GM21576 (cell line): Measurements from ENCODE around the gene GPR15LG.

Source experiments
- ATAC-seq: cut with Tn5 transposase; IDR thresholded peaks from one replicate; pipeline ENCODE4 v1.9.1; 2021; ENCODE audit warnings: mild to moderate bottlenecking, moderate library complexity; ENCODE audit not compliant: unreplicated experiment

Gene GPR15LG

DNA sequence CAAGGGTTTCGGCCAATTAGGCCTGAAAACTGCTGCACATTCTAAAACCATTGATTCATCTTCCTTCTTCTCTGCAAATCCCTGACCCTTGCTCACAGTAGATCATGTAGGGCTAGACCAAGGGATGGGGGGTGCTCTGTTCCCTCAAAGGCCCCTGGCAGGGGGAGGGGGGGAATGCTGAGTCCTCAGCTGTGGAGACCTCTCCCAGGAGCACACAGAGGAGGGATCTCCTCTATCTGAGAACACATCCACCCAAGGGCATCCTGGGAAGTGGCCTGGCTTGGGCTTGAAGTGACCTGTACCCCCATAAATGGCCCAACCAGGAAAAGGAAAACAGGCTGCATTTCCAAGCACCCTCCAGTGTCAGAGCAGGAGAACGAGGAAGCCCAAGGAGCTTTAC, 19.7 kb downstream of the GPR15LG start:
- ATAC-seq = no peak

- no peak for ATAC-seq
Measured at GRCh38 chr10:84193846-84194423, 20.3 kb downstream of the GPR15LG start.

DNA sequence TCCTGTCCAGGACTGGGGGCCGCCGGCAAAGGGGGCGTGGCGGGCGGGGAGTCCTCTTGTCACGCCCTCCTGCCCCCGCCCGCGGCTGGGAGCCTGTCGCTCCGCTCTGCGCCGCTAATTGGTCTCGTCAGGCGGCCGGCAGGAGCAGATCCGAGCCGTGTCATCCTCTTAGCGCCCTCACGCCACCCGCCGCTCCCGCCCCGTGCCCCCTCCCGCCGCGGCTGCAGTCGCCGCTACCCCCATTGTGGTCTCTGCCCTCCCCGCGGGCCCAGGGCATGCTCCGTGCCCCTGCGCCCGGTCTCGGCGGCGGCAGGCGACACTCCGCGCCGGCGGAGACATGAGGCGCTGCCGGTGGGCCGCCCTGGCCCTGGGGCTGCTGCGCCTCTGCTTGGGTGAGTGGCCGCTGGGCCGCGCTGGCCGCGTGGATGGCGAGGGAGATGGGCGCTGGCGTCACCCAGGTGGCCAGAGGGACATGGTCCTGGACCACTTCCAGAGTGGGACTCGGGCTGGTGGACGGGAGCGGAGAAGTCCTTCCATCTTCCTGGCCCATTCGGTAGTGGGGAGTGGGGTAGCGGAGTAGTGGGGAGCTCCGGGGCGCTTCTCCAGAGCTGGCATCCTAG, 20.9 kb downstream of the GPR15LG start, which contains the start of gene CDHR1:
Gene CDHR1, plus strand, starts transcription at position 114 of the 620 bp plus-strand sequence. Its CDS starts 224 bp downstream, at position 338.
- peak; percentile 81 for ATAC-seq

DNA sequence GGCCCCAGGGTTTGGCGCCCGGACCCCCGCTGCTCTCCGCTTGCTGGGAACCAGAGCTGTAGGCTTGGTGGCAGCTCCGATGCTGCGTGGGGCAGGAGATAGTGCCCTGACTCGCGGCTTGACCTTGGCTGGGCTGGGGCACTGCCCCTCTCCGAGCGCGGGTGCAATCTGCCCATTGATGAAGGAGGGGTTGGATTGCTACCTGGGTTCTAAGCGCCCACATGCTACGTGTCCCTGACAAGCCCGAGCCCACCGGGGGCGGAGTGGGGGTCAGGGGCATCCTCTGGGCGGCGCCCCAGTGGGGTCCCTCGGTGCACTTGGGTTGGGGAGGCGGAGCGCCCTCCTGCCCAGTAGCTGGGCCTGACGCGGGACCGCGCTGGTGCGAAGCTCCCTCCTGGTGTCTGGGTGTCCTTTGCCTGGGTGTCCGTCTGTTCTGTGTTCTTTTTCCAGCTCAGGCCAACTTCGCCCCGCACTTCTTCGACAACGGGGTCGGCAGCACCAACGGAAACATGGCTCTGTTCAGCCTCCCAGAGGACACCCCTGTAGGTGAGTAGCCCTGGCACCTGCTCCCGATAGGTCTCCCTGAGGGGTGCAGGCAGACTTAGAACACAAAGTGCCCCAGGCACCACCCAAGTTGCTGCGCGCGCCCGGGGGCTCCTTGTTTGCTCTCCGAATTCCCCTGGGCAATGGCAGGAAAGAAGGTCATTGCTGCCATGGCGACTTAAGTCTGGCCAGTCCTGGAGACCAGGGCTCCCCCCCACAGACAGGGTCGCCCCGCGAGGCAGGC, 21.6 kb downstream of the GPR15LG start:
- ATAC-seq = no peak

DNA sequence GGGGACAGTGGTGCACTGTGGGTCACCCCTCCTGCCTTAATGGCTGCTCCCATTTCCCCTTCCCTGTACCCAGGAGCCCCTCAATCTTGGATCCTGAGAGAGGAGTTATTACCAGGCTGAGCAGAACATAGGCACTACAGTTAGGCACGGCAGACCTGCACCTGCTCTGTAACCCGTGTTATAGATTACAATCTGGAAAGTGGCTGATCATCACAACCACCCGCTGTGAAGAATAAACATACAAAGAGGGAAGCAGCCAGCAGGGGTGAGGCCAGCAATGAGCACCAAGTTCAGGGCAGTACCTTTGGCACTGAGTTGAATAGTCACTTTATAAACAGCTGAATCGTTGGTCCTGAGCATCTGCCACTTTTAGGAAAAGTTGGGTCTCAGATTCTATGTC, 22.5 kb downstream of the GPR15LG start:
- ATAC-seq = no peak

- no peak for ATAC-seq
Measured at GRCh38 chr10:84196941-84197340, 23.3 kb downstream of the GPR15LG start.

GRCh38 chr10:84197643-84198042, 24.0 kb downstream of the GPR15LG start:
- no peak for ATAC-seq

DNA sequence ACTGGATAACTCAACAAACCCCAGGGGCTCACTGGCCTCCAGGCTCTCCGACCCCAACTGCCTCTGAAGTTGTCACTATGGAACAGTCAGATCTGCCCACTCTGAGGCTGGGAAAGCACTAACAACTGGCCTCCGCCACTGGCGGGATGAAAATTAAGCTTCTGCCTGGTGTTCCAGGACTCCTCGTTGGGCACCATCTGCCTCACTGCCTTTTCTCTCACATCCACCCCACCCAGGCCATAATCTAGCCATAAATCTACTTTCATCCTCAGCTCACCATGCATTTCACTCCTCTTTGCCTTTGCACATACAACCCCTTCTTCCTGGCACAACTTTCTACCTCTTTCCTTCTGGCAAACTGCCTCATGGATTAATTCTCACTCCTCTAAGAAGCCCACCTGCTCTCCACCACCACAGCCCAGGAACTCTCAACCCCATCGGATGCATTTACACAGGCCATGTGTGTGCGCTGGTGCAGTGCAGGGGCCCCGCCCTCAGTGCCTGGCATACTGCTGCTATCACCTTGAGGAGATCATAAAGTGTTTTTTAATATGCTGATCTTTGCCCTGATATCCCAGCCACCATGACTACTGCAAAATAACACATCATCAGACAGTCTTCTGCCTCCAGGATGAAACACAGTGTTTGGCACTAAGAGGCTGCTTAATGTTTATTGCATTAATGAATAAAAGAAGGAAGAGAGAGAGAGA, 24.8 kb downstream of the GPR15LG start:
- no peak for ATAC-seq

DNA sequence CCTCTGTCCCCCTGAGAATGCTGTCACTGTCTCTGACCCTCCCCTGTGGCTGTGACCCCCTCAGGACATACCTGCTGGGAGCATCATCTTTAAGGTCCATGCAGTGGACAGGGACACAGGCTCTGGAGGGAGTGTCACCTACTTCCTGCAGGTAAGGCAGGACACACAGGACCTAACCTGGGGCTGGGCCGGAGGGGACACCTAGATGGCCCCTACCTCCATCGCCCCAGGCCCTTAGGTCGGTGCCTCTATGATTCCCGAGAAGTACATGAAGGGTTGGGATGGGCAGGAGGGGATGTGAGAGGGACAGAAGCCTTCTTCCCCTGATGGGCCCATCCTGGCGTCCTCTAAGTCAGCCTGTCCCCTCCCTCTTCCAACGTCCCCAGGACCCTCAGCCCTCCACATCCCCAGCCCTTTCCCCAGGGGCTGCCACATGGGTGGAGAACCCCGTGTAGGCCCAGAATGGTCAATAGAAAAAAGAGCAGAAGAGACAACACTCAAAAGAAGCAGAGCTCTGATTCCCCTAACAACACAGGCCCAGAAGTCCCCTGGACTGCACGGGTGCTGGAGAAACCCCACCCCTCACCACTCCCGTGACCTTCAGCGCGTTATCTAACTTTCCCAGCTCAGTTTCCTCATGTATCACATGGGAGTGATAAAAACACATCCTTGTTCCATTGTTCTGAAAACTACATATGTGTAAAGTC, 27.1 kb downstream of the GPR15LG start:
- ATAC-seq = no peak

- ATAC-seq = no peak
Measured at GRCh38 chr10:84201244-84201606, 27.6 kb downstream of the GPR15LG start.

- ATAC-seq = no peak
Measured at GRCh38 chr10:84201682-84202081, 28.1 kb downstream of the GPR15LG start.

GRCh38 chr10:84202349-84202748, 28.7 kb downstream of the GPR15LG start:
- ATAC-seq = no peak

DNA sequence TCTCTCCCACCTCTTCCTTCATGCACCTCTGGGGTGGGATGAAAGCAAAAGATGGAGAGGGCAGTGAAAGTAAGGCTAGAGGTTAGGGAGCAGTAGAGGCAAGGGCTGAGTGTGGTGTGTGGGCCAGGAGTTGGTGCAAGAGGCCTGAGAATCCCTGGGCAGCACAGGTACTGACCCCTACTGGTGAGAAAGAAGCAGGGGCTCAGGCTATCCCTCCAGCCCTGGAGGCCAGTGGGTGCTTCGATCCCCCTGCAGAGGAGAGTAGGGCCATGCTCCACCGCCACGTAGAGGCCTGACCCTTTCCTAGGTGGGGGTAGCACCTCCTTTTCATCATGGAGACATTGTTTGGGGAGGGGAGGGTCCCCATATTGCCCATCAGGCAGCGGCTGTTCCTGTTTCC, 30.5 kb downstream of the GPR15LG start:
- peak; percentile 50 for ATAC-seq

GRCh38 chr10:84204610-84205009, 31.0 kb downstream of the GPR15LG start:
- ATAC-seq = no peak

DNA sequence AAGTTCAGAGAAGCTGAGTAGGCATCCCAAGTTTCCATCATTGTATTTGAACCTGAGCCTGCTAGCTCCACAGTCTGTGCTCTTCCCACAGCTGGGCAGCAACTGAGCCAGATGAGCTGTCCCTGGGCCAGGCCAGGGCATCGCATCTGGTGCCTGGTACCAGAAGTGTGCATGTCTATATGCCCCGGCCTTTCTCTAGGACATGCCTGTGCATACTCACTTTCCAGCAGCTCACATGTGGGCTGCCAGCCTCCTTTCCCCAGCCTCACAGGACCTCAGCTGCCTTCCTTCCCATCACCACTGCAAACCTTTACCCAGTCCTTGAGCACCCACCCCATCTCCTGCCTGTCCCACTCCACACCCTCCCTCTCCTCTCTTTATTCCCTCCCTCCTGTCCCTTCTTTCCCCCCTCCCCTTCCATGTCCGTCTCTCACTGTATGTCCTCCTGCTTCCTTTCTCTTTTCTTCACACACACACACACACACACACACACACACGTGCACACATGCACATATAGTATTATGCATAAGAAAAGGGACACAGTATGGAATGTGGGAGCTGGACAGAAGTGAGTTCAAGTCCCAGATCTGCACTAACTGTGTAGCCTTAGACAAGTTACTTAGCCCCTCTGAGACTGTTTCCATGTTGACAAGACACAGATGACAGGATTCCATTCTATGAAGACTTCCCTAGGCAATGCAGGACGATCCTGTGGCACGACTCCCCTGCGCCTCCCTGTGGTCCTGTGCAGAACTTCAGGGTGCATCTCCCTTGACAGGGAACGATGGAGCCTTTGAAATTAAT, 31.6 kb downstream of the GPR15LG start:
- peak; percentile 83 for ATAC-seq

GRCh38 chr10:84205853-84206525, 32.4 kb downstream of the GPR15LG start:
- ATAC-seq = no peak

GRCh38 chr10:84208023-84208422, 34.4 kb downstream of the GPR15LG start:
- no peak for ATAC-seq

DNA sequence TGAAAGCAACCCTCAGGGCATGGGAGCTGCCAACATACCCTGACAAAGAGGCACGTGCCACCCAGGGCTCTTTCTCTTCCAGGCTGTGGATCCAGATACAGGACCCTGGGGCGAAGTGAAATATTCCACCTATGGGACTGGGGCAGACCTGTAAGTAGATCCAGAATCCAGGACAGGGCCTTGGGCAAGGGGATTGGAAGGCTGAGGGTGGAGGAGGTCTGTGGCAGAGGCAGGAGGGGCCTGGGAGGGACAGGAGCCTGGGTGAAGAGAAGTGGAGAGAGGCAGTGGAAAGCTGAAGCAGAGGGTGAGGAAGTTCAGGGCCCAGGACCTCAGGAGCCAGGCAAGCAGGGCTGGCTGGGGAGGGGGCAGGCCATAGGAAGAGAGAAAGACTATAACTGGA, 38.0 kb downstream of the GPR15LG start:
- no peak for ATAC-seq

- no peak for ATAC-seq
Measured at GRCh38 chr10:84212014-84212413, 38.4 kb downstream of the GPR15LG start.

DNA sequence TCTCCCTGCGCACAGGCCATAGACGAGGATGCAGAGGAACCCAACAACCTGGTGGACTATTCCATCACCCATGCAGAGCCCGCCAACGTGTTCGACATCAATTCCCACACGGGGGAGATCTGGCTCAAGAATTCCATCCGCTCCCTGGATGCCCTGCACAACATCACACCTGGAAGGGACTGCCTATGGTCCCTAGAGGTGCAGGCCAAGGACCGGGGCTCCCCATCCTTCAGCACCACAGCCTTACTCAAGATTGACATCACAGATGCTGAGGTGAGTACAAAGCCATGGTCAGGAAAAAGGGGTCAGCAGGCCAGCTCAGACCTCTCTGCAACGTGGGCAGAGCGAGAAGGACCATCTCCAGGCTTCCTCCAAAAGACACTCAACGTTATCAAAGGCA, 39.5 kb downstream of the GPR15LG start:
- ATAC-seq = no peak
